ENCODE results near the gene RASEF. TPM values are rescaled to one million over a fixed set of nuclear protein-coding genes. Genes with fewer than 3 reads are reported as not detected.

The RASEF gene
- total RNA-seq = under 1 TPM in 3 of 4 donors, not detected in 1; 0.16 to 0.82 (median 0.41) TPM

GRCh38 chr9:83062651-83063527, at the start of gene RASEF:
RASEF (minus strand) TSS chr9:83063142; CDS start chr9:83062867, 275 bp downstream.
- Histone ChIP-seq H3K9me3 (no peaks in the 10 kb centered on the region), H3K36me3 (no peaks in the 10 kb centered on the region), H3K4me1 (peaks cover 0 to 8% of the 10 kb centered on the region in 2 donors), H3K27ac (no peak within 1 kb of the TSS), H3K27me3 (peaks cover 43 to 64% (median 58%) of the 10 kb centered on the region in 3 donors), H3K4me3 (peak within 1 kb of the TSS; percentile 14 to 43 (median 34))
- DNase-seq = no peak
- TF ChIP-seq, protein P1, sequence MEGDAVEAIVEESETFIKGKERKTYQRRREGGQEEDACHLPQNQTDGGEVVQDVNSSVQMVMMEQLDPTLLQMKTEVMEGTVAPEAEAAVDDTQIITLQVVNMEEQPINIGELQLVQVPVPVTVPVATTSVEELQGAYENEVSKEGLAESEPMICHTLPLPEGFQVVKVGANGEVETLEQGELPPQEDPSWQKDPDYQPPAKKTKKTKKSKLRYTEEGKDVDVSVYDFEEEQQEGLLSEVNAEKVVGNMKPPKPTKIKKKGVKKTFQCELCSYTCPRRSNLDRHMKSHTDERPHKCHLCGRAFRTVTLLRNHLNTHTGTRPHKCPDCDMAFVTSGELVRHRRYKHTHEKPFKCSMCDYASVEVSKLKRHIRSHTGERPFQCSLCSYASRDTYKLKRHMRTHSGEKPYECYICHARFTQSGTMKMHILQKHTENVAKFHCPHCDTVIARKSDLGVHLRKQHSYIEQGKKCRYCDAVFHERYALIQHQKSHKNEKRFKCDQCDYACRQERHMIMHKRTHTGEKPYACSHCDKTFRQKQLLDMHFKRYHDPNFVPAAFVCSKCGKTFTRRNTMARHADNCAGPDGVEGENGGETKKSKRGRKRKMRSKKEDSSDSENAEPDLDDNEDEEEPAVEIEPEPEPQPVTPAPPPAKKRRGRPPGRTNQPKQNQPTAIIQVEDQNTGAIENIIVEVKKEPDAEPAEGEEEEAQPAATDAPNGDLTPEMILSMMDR (IDR thresholded peaks at IDR 0.05 in 4 of 5, conservative IDR thresholded peaks at IDR 0.05 in 1 of 5) = no peak
- no peak for TF ChIP-seq POLR2A (IDR thresholded peaks at IDR 0.05)
- intact Hi-C loops (cut with DNase I; ENCODE audit: low total_unique reads) (no loop called here), in situ Hi-C loops (cut with MboI; ENCODE audit: low sequenced_read_pairs in 4 of 4) (no loop called here)
- no peak for ATAC-seq

DNA sequence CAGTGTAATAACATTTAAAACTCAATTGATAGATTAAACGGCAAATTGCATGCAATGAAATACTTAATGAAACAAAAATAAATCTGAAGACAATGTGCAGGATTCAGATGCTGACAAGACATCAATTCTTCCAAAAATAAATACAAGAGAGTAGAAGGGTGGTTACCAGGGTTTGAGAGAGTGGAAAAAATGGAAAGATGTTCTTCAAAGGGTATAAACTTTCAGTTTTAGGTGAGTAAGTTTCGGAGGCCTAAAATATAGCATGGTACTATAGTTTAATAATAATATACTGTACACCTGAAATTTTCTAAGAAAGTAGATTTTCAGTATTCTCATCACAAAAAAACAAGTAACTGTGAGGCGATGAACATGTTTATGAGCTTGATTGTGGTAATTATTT, 48.2 kb upstream of the RASEF start:
- TF ChIP-seq, protein P1 (IDR thresholded peaks at IDR 0.05 in 4 of 5, conservative IDR thresholded peaks at IDR 0.05 in 1 of 5) = no peak
- TF ChIP-seq POLR2A (IDR thresholded peaks at IDR 0.05) = no peak
- no peak for DNase-seq
- no peaks in the 10 kb centered on the region for H3K9me3 ChIP-seq
- H3K27ac ChIP-seq = no peak overlapping the region
- H3K36me3 ChIP-seq = no peaks in the 10 kb centered on the region
- in situ Hi-C loops (cut with MboI; ENCODE audit: low sequenced_read_pairs in 4 of 4) = no loop called here
- H3K4me1 ChIP-seq = no peaks in the 10 kb centered on the region
- H3K4me3 ChIP-seq = no peak overlapping the region
- no peak for ATAC-seq
- H3K27me3 ChIP-seq = no peaks in the 10 kb centered on the region
- intact Hi-C loops (cut with DNase I; ENCODE audit: low total_unique reads) = no loop called here

DNA sequence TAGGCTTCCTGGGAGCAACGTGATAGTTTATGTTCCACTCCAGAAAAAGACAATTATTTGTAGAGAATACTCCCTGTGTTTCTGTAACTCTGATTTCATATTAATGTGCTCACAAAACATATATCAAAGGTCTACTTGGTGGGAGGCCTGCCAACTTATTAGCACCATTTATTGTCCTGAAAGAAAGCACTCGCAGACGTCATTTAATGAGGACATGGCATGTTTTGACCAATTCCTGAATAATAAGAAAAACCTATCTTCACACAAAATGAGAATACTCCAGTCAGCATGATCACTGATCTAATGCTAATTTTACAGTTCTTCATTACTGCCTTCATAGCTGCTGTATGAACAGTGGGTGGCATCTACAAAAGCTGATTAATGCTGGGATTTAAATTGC, 46.4 kb upstream of the RASEF start:
- in situ Hi-C loops (cut with MboI; ENCODE audit: low sequenced_read_pairs in 4 of 4) = no loop called here
- no peak for ATAC-seq
- TF ChIP-seq, protein P1 (IDR thresholded peaks at IDR 0.05 in 4 of 5, conservative IDR thresholded peaks at IDR 0.05 in 1 of 5) = no peak
- no peak for TF ChIP-seq POLR2A (IDR thresholded peaks at IDR 0.05)

GRCh38 chr9:83108208-83108607, 45.3 kb upstream of the RASEF start:
- no peak for ATAC-seq
- intact Hi-C loops (cut with DNase I; ENCODE audit: low total_unique reads) = no loop called here
- no peaks in the 10 kb centered on the region for H3K9me3 ChIP-seq
- no peak overlapping the region for H3K4me3 ChIP-seq
- TF ChIP-seq POLR2A (IDR thresholded peaks at IDR 0.05) = no peak
- TF ChIP-seq, protein P1 (IDR thresholded peaks at IDR 0.05 in 4 of 5, conservative IDR thresholded peaks at IDR 0.05 in 1 of 5) = no peak
- H3K4me1 ChIP-seq = no peaks in the 10 kb centered on the region
- in situ Hi-C loops (cut with MboI; ENCODE audit: low sequenced_read_pairs in 4 of 4) = no loop called here
- no peaks in the 10 kb centered on the region for H3K27me3 ChIP-seq
- no peak overlapping the region for H3K27ac ChIP-seq
- no peaks in the 10 kb centered on the region for H3K36me3 ChIP-seq
- no peak for DNase-seq

More for the DNA sequence above, 46.4 kb upstream of the RASEF start:
- no peak overlapping the region for H3K4me3 ChIP-seq
- no peaks in the 10 kb centered on the region for H3K4me1 ChIP-seq
- intact Hi-C loops (cut with DNase I; ENCODE audit: low total_unique reads) = no loop called here
- no peaks in the 10 kb centered on the region for H3K9me3 ChIP-seq
- no peaks in the 10 kb centered on the region for H3K36me3 ChIP-seq
- H3K27me3 ChIP-seq = no peaks in the 10 kb centered on the region
- no peak for DNase-seq
- H3K27ac ChIP-seq = no peak overlapping the region
